Tongue (tissue), 2 donors: Measurements from ENCODE around the gene KTN1. TPM values are rescaled to one million over a fixed set of nuclear protein-coding genes. Genes with fewer than 3 reads are reported as not detected.

Experiments
- DNase-seq: peaks from one replicate; pipeline ENCODE4 v3.0.0-alpha.2; 2015
- total RNA-seq: library from RNA; depleted of rRNA; stranded (reverse); fragments of >200 nt; gene quantifications from one replicate; pipeline ENCODE4 v1.2.3, GENCODE V29; 2014

KTN1 gene
- total RNA-seq, 1 donor from 2014 or later: 209 TPM

GRCh38 chr14:55681096-55681495, 101.1 kb downstream of the KTN1 start:
- DNase-seq: no peak

DNA sequence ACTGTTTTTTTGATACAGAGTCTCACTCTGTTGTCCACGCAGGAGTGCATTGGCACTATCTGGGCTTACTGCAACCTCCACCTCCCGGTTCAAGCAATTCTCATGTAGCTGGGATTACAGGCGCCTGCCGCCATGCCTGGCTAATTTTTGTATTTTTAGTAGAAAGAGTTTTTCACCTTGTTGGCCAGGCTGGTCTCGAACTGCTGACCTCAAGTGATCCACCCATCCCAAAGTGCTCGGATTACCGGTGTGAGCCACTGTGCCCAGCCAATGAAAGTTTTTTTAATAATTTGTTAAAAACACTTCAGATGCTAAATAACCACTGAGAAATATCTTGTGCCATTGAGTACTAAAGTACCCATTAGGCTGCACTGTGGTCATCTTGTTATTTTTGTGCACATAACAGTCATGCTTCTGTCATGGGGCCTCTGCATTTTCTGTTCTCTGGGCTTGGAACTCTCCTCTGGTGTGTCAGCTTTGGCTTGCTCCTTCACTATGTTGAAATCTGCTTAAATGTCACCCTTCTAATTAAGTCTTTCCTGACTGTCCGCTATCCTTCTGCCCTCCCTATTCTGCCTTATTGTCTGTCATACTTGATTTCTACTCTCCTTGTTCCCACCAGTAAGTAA, 105.1 kb downstream of the KTN1 start:
- DNase-seq: no peak

DNA sequence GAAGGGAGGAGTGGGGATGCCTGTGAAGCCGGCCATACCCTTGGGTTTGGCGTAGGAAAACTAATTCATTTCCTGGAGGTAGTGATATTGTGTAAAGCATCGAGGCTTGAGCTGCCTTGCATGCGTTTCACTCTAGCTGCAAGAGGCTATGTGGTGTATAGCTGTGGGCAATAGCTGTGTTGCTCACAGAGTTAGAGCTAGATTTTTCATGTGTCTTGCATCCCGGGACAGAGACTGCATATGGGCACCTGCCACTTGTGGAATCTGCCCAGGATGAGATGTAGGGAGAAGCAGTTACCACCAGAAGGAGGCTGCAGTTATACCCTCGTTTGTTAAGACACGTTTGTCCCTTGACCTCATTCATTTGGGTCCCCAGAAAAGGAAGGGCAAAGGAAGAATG, 106.7 kb downstream of the KTN1 start:
- DNase-seq: no peak

GRCh38 chr14:55688566-55688965, 108.6 kb downstream of the KTN1 start:
- DNase-seq: no peak

DNA sequence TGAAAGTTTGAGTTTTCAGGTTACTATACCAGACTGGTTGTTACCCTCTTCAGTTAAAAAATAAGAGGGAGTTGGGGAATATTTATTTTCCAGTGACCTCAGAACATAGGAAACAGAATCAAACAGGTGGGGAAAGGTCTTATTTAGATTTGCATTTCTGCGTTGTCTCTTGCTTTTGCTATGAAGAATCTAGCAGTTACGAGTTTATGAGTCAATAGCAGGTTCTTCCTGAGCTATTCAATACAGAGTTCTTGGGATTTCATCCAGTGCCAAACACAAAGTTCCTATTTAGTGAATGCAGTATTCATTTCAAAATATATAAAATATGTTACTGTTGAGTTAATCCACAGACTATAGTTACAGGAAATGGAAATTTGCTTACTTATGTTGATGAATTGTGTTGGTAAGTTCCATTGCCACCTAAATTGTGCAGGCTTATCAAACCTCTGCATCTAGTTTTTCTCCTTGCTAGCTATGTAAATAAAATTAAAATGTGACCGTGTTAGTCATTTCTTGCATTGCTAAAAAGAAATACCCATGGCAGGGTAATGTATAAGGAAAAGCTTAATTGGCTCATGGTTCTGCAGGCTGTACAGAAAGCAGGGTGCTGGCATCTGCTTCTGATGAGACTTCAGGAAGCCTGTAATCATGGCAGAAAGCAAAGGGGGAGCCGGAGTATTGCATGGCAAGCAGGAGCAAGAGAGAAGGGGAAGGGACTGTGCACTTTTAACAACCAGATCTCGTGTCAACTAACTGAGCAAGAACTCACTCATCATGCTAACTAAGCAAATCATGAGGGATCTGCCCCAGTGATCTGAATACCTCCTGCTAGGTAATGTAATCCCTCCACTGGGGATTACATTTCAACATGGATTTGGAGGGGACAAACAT, 110.2 kb downstream of the KTN1 start:
- no peak for DNase-seq

DNA sequence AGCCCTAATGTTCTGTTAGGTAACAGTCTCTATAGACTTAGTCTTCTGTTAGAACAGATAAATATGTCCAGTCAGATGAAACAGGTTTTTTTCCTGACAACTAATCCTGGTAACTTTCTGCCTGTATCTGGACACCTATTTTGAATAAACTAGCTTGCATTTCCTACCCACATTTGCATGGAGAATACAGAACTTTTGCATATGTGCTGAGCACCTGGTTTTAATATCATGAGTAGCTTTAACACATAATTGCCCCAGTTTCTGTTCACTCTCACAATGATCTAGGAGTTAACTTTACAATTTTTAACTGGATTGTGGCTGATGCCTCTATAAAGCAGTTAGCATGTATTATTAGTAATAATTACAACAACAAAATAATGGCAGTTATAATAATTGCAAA, 111.7 kb downstream of the KTN1 start:
- no peak for DNase-seq

DNA sequence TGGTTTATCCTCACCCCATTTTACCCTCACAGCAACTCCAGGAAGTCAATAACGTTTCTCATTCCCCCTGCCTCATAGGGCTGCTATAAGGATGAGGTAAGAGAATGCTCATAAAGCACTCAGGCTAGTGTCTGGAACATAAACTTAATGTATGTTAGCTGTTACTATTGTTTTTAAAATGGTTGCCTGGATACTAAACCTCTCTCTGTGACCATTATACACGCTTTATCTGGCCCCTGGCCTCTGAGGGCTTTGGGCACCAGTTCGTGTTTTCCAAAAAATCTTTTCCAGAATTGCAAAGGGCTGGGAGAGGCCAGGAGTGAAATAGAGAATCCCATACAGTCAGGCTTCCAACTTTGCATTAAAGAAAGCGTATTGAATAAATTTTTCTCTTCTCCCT, 113.9 kb downstream of the KTN1 start:
- peak; percentile 40 for DNase-seq

GRCh38 chr14:55697414-55697861, 117.4 kb downstream of the KTN1 start:
- no peak for DNase-seq

- DNase-seq: no peak
These were observed 118.0 kb downstream of the KTN1 start for GRCh38 chr14:55698051-55698450.

DNA sequence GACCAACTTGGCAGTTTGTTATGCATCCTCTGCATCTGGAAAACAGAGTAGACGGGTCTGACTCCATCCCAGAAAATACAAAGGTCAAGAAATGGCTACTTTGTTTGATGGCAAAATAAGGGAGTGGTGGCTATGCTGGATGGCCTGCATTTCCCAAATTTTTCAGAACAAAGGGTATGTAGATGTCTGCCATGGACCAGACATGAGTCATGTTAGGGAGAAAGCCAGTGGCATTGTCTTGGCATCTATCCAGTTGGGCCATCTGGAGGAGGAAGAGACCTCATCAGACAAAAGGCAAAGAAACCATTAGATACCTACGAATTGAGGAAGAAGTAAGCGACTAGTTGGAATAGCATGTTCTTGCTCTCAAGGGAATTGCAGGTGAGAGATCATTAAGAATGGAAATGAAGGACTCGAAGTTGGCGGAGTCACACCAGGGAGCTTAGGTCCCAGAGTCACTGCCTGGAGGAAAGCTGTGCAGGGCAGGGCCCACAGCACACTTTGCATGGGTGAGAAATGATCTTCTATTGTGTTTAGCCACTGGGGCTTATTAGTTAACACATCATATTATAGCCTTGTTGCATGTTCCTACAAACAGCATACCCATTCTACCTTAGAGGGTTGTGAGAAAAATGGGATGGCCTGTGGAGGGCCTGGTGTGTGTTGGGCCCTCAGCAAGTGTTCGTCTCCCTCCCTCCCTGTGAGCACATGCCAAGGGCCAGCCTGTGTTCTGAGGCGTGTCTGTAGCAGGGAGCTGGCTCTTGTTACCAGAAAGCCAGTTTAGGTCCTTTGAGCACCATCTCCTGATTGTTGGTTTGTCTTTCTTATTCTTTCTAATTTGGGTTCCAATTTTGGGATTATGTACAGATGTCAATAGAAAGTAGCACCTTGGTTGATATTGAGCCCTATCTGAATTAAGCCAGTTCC, 119.4 kb downstream of the KTN1 start:
- no peak for DNase-seq

DNA sequence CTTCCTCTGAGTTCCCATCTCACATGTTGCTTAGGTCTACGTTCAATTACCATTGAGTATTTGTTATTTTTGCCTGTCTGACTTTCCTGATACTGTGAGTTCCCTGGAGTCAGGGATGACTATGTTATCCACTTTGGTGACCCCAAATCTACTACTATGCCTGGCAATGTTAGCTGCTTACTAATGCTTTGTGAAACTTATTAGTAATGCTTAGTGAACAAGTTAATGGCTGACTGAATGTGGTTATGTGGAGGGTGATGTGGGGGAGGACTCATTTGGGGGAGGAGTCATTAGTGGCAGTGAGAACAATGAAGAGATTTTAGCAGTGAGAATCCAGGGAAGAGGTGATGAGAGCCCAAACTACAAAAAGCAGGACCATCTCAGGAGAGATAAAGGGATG, 121.6 kb downstream of the KTN1 start:
- DNase-seq: no peak

- no peak for DNase-seq
These were observed 122.5 kb downstream of the KTN1 start for GRCh38 chr14:55702511-55702910.

DNA sequence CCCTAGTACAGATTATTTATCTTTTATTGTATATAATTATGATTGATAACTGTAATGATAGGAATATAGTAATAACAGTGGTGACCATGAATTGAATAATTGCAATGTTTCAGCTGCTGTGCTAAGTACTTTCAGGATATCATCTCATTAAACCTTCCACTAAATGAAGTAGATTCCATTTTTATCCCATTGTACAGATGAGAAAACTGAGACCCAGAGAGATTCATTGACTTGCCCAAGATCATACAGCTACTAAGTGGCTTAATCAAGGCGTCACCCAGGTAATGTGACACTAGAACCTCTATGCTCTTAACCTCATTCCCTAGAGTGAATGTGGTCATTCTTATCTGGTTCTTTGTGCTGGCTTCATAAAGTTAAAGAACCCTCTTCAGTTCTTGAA, 124.6 kb downstream of the KTN1 start:
- no peak for DNase-seq

DNA sequence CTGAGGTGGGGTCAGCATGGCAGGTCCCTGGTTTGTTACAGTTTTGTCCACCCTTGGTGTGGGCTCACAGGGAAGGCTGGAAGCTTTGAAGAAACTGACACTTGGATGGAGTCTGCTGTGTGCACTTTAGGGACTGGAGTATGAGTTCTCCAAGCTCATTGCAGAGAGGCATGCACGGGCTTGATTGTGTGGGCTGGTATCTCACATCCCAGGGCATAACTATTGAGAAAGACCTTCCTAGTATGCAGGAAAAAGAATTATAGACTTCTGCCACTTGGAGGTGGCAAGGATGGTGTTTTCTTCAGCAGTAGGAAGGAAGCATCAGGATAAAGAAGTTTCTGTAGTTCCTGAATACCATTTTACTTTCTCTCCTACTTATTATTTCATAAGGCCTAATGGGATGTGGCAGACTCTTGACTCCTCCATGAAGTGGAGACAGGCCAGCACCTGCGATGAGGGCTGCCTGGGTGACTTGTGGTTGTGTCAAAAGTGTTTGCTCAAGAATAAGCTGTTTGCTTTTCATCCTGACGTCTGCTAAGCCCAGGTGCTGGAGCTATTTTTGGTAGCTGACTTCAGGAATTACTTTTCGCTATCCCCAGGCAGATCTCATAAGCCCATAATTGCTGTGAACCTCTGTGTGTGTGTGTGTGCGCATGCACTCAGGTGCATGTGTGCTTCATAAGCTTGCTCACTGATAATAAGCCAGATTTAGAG, 125.8 kb downstream of the KTN1 start:
- DNase-seq: peak; percentile 79

DNA sequence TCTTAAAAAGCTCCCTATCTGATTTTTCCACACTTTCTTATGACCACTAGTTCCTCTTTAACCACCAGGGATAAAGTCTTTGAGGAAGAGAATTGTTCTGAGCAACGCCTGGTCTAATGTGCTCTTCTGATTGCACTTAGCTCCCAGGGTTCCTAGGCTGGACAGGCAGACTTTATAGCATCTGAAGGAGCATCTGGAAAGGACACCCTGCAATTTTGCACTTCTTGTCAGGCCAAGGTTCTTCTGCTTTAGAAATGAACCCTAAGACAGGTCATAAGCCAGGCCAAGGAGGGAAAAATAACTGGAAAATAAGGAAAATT, 126.3 kb downstream of the KTN1 start:
- no peak for DNase-seq

- DNase-seq: no peak
These were observed 126.9 kb downstream of the KTN1 start for GRCh38 chr14:55706893-55707292.

DNA sequence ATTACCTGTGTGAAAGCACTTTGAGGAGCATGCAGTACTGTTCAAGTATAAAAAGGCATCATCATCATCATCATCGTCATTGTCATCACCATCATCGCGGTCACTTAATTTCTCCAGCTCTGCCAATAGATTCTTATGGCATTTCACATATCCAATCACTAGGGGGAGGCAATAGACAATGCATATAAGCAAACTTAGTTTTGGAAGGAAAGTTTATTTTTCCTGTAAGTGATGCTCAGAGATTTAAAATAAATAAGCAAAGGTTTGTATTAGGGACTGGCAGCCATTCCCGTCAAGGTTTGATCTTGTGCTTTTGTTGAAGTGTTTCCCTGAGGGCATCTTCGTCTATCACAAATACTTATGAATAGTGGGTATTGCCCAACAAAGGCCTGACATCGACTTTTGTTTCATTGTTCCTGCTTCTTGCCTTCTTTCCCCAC, 127.4 kb downstream of the KTN1 start:
- DNase-seq: peak; percentile 80

- no peak for DNase-seq
These were observed 130.6 kb downstream of the KTN1 start for GRCh38 chr14:55710506-55711041.

- no peak for DNase-seq
These were observed 131.3 kb downstream of the KTN1 start for GRCh38 chr14:55711175-55711811.

GRCh38 chr14:55712491-55712890, 132.5 kb downstream of the KTN1 start:
- no peak for DNase-seq

DNA sequence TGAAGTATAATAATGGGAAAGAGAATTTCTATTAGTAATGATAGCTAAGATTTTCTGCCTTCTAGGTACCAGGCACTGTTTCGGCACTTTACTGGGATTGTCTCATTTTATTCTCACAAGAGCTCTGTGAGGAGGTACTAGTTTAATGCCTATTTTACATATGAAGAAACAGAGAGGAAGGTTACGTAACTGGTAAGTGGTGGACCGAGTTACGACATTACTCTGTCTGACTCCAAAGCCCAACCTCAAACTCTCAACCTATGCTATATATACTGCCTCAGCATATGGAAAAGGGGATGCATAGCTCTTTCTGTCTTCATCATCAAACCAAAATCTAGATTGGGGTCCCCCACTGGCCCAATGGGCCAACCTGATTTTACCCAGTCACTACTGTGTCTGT, 133.5 kb downstream of the KTN1 start:
- no peak for DNase-seq
